HEK293T (cell line): ENCODE results near the gene SLC25A29.

Experiments
- CTCF ChIA-PET: fragments of 350-600 bp; formaldehyde crosslinking; extraction: SDS; loops from one replicate; lab custom pipeline; 2021; ENCODE audit warnings: antibody characterized with exemption, inconsistent platforms; lab: Yijun Ruan, JAX
- POLR2A ChIA-PET: fragments of 350-600 bp; formaldehyde crosslinking; extraction: SDS; loops from one replicate; lab custom pipeline; 2020; ENCODE audit warnings: antibody characterized with exemption, inconsistent platforms; lab: Yijun Ruan, JAX
- DNase-seq: peaks from one replicate; pipeline ENCODE4 v3.0.0; 2012; ENCODE audit warnings: mixed read lengths; ENCODE audit errors: extremely low spot score
- ARNT ChIP-seq: fragments of 450-650 bp; IDR thresholded peaks from 2 replicates; pipeline ENCODE4 v1.6.1; 2017; ENCODE audit warnings: mild to moderate bottlenecking
- BHLHE40 ChIP-seq: fragments of 450-650 bp; IDR thresholded peaks from 2 replicates; pipeline ENCODE4 v1.6.1; 2016; ENCODE audit warnings: mild to moderate bottlenecking, moderate library complexity, borderline replicate concordance
- CTBP1 ChIP-seq: fragments of 450-650 bp; IDR thresholded peaks from 2 replicates; pipeline ENCODE4 v1.6.1; 2016; ENCODE audit warnings: borderline replicate concordance
- ELF4 ChIP-seq: fragments of 450-650 bp; IDR thresholded peaks from 2 replicates; pipeline ENCODE4 v1.6.1; 2017; ENCODE audit warnings: antibody characterized with exemption
- FOXA1 ChIP-seq: fragments of 450-650 bp; IDR thresholded peaks from 2 replicates; pipeline ENCODE4 v1.6.1; 2016; ENCODE audit warnings: mild to moderate bottlenecking
- FOXK2 ChIP-seq: fragments of 450-650 bp; IDR thresholded peaks from 2 replicates; pipeline ENCODE4 v1.6.1; 2016; ENCODE audit warnings: mild to moderate bottlenecking
- FOXM1 ChIP-seq: fragments of 450-650 bp; IDR thresholded peaks from 2 replicates; pipeline ENCODE4 v1.6.1; 2017; ENCODE audit warnings: mild to moderate bottlenecking, borderline replicate concordance
- HDGF ChIP-seq: fragments of 450-650 bp; IDR thresholded peaks from 2 replicates; pipeline ENCODE4 v1.6.1; 2017; ENCODE audit warnings: antibody characterized with exemption, borderline replicate concordance
- L3MBTL2 ChIP-seq: fragments of 450-650 bp; conservative IDR thresholded peaks from 2 replicates; pipeline ENCODE4 v1.6.1; 2016; ENCODE audit warnings: mild to moderate bottlenecking
- LEF1 ChIP-seq: fragments of 450-650 bp; IDR thresholded peaks from 2 replicates; pipeline ENCODE4 v1.6.1; 2017; ENCODE audit warnings: mild to moderate bottlenecking, borderline replicate concordance
- NFRKB ChIP-seq: fragments of 450-650 bp; IDR thresholded peaks from 2 replicates; pipeline ENCODE4 v1.6.1; 2016; ENCODE audit warnings: mild to moderate bottlenecking, moderate library complexity
- PKNOX1 ChIP-seq: fragments of 450-650 bp; IDR thresholded peaks from 2 replicates; pipeline ENCODE4 v1.6.1; 2016
- SP1 ChIP-seq: fragments of 450-650 bp; IDR thresholded peaks from 2 replicates; pipeline ENCODE4 v1.6.1; 2017
- SUZ12 ChIP-seq: fragments of 450-650 bp; IDR thresholded peaks from 2 replicates; pipeline ENCODE4 v1.6.1; 2016; ENCODE audit warnings: mild to moderate bottlenecking
- TARDBP ChIP-seq: fragments of 450-650 bp; IDR thresholded peaks from 2 replicates; pipeline ENCODE4 v1.6.1; 2016
- ZNF384 ChIP-seq: fragments of 450-650 bp; IDR thresholded peaks from 2 replicates; pipeline ENCODE4 v1.6.1; 2016

Gene SLC25A29

GRCh38 chr14:100306101-100306997 is at the start of gene SLC25A29:
TSS of gene SLC25A29 (minus strand) at chr14:100306444. CDS start at chr14:100306232, 212 bp downstream.
- no peak for TF ChIP-seq HDGF
- no peak for TF ChIP-seq ZNF384
- TF ChIP-seq FOXM1: 0 out of 2 replicates have a peak, but pooled peaks have one; percentile 10
- no peak for TF ChIP-seq SP1
- no peak for TF ChIP-seq NFRKB
- no peak for TF ChIP-seq ELF4
- ChIA-PET CTCF (no interaction called here), POLR2A (no interaction called here)
- DNase-seq: peak; percentile 94

GRCh38 chr14:100350986-100351385 is 44.7 kb upstream of the SLC25A29 start:
- TF ChIP-seq ARNT (no peak), HDGF (no peak), BHLHE40 (no peak), SUZ12 (no peak), PKNOX1 (no peak), FOXK2 (no peak), SP1 (no peak), ELF4 (no peak), LEF1 (no peak), FOXA1 (no peak), CTBP1 (no peak), NFRKB (no peak), TARDBP (no peak), FOXM1 (no peak), L3MBTL2 (no peak)
- no peak for DNase-seq
- CTCF ChIA-PET: no interaction called here
- POLR2A ChIA-PET: no interaction called here

- POLR2A ChIA-PET: no interaction called here
- DNase-seq: no peak
- CTCF ChIA-PET: interaction anchor here (0.7 kb wide), 1 partner anchor 32 kb away, joined by 4 read pairs; no protein-coding TSS in a partner anchor
- no peak for TF ChIP-seq CTBP1
- TF ChIP-seq HDGF: no peak
- no peak for TF ChIP-seq ARNT
- TF ChIP-seq FOXK2: no peak
- no peak for TF ChIP-seq FOXM1
These were observed 44.2 kb upstream of the SLC25A29 start for GRCh38 chr14:100350276-100350926.

- no peak for DNase-seq
- POLR2A ChIA-PET: interaction anchor here (1.0 kb wide), 1 partner anchor 26 kb away, joined by 3 read pairs; a partner anchor contains a TSS
- TF ChIP-seq PKNOX1 (no peak), LEF1 (no peak), FOXM1 (no peak), FOXK2 (no peak), SP1 (no peak), ARNT (no peak), TARDBP (no peak), FOXA1 (no peak), L3MBTL2 (no peak)
- CTCF ChIA-PET: no interaction called here
These were observed 42.8 kb upstream of the SLC25A29 start for GRCh38 chr14:100348784-100349685.

- ChIA-PET CTCF (no interaction called here), POLR2A (no interaction called here)
- TF ChIP-seq ZNF384 (no peak), ARNT (no peak), PKNOX1 (no peak)
- DNase-seq: no peak
These were observed 42.0 kb upstream of the SLC25A29 start for GRCh38 chr14:100348253-100348729.
